ENCODE results near the gene DPYD.

Gene DPYD

GRCh38 chr1:97906567-97907241 is 14.1 kb downstream of the DPYD start:
- no peak for DNase-seq (ENCODE audit: low read depth)

- no peak for DNase-seq (ENCODE audit: low read depth)
Observed at GRCh38 chr1:97905141-97905940, 15.5 kb downstream of the DPYD start.

- no peak for DNase-seq (ENCODE audit: low read depth)
Observed at GRCh38 chr1:97904534-97904933, 16.3 kb downstream of the DPYD start.

- DNase-seq (ENCODE audit: low read depth): no peak
Observed at GRCh38 chr1:97903626-97904025, 17.2 kb downstream of the DPYD start.

- DNase-seq (ENCODE audit: low read depth): no peak
Observed at GRCh38 chr1:97902067-97902466, 18.8 kb downstream of the DPYD start.

- DNase-seq (ENCODE audit: low read depth): no peak
Observed at GRCh38 chr1:97901017-97901658, 19.7 kb downstream of the DPYD start.

- no peak for DNase-seq (ENCODE audit: low read depth)
Observed at GRCh38 chr1:97898948-97899347, 21.9 kb downstream of the DPYD start.

GRCh38 chr1:97895278-97895677 is 25.6 kb downstream of the DPYD start:
- DNase-seq (ENCODE audit: low read depth): no peak

- DNase-seq (ENCODE audit: low read depth): no peak
Observed at GRCh38 chr1:97893844-97894243, 27.0 kb downstream of the DPYD start.

GRCh38 chr1:97886199-97886598 is 34.6 kb downstream of the DPYD start:
- DNase-seq (ENCODE audit: low read depth): no peak

GRCh38 chr1:97883823-97884222 is 37.0 kb downstream of the DPYD start:
- DNase-seq (ENCODE audit: low read depth): no peak

- no peak for DNase-seq (ENCODE audit: low read depth)
Observed at GRCh38 chr1:97877307-97877706, 43.5 kb downstream of the DPYD start.

GRCh38 chr1:97875996-97876395 is 44.8 kb downstream of the DPYD start:
- no peak for DNase-seq (ENCODE audit: low read depth)

- no peak for DNase-seq (ENCODE audit: low read depth)
Observed at GRCh38 chr1:97870589-97870988, 50.2 kb downstream of the DPYD start.

- DNase-seq (ENCODE audit: low read depth): no peak
Observed at GRCh38 chr1:97869441-97869840, 51.4 kb downstream of the DPYD start.

GRCh38 chr1:97867127-97867526 is 53.7 kb downstream of the DPYD start:
- DNase-seq (ENCODE audit: low read depth): no peak

- no peak for DNase-seq (ENCODE audit: low read depth)
Observed at GRCh38 chr1:97864615-97865014, 56.2 kb downstream of the DPYD start.

GRCh38 chr1:97853221-97853620 is 67.6 kb downstream of the DPYD start:
- DNase-seq (ENCODE audit: low read depth): no peak

- DNase-seq (ENCODE audit: low read depth): no peak
Observed at GRCh38 chr1:97849345-97850340, 71.2 kb downstream of the DPYD start.

GRCh38 chr1:97845805-97846204 is 75.0 kb downstream of the DPYD start:
- DNase-seq (ENCODE audit: low read depth): no peak

GRCh38 chr1:97844552-97845089 is 76.2 kb downstream of the DPYD start:
- DNase-seq (ENCODE audit: low read depth): no peak

GRCh38 chr1:97841338-97841737 is 79.5 kb downstream of the DPYD start:
- no peak for DNase-seq (ENCODE audit: low read depth)

All from activated T-cell treated with anti-CD3 and anti-CD28 coated beads for 1 hour (primary cell).